Measurements from ENCODE around the gene CCDC148.
"Not testable (repeated sequence)": the region's sequence is repeated elsewhere in the genome, so short reads cannot be mapped to it uniquely, and the experiment has no call there.

The CCDC148 gene

DNA sequence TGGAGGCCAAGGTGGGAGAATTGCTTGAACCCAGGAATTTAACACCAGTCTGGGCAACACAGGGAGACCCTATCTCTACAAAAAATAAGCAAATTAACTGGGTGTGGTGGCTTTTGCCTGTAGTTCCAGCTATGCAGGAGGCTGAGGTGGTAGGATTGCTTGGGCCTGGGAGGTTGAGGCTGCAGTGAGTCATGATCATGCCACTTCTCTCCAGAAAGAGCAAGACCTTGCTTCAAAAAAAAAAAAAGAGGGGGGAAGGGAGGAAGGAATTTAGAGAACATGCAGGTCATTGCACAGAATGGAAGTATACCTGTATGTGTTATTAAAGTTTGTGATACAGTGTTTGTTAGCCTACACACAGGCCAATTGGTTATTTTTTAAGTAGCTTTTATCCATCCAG, 26.0 kb upstream of the CCDC148 start:
- DNase-seq (ENCODE audit: low read depth in 2 of 2) = no peak

DNA sequence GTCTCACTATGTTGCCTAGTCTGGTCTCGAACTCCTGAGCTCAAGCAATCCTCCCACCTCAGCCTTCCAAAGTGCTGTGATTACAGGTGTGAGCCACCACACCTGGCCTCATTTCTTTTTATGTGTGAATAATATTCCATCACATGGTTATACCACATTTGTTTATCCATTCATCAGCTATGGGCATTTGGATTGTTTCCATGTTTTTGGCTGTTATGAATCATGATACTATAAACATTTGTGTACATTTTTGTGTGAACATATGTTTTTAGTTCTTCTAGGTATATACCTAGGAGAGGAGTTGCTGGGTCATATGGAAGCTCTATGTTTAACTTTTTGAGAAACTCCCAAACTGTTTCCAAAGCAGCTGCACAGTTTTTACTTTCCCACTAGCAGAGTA, 24.6 kb upstream of the CCDC148 start:
- DNase-seq (ENCODE audit: low read depth in 2 of 2) = no peak

DNA sequence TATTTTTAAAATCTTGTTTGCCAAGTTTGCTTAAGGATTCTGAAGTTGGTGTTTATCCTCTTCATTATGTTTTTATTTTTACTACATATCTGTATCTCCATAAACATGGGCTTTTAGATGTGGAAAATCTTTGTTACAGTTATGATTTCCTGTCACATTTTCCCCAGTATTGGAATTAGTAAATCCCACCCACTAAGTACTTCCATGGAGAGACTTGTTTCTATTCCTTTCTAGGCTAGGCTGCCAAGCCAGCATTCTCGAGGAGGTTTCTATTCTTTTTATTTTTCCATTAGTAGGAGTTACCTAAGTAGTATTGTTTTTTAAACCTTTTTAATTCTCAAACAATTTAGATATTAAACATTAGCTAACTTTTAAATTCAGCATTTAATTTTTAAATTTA, 22.3 kb upstream of the CCDC148 start:
- DNase-seq (ENCODE audit: low read depth in 2 of 2) = no peak

DNA sequence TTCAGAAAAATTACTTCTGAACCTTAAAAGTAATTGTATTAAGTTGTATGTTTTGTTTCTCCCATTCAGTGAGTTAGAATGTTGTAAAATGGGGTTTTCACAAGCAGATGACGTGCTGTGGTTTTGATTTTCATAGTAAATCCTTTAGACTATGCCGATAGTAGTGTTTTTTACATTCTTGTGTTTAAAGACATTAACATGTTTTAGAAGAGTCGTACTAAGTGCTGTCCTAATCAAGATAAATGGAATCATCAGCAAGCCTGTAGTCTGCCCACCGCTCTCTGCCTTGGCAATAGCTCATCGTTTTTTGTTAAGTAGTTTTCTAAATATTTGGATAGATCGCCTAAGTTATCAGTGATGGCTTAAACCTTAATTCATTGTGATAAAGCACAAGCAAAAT, 21.7 kb upstream of the CCDC148 start:
- no peak for DNase-seq (ENCODE audit: low read depth in 2 of 2)

DNA sequence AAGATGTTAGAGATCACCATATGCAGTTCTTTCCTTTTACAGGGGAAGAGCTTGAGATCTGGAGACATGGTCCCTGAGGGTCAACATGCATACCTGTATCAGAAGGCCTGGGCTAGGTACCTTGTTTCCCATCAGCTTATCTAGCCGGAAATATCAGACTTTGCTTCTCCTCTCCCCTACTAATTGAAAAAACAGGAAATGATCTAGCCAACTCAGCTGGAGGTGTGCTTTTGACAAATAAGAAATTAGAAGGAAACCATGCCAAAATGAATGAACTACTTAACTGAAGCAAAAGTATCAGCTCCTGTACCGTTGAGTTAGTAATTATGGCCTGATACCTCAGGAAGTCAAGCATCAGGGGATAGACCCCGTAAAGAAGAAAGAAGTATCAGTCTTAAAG, 20.6 kb upstream of the CCDC148 start:
- no peak for DNase-seq (ENCODE audit: low read depth in 2 of 2)

DNA sequence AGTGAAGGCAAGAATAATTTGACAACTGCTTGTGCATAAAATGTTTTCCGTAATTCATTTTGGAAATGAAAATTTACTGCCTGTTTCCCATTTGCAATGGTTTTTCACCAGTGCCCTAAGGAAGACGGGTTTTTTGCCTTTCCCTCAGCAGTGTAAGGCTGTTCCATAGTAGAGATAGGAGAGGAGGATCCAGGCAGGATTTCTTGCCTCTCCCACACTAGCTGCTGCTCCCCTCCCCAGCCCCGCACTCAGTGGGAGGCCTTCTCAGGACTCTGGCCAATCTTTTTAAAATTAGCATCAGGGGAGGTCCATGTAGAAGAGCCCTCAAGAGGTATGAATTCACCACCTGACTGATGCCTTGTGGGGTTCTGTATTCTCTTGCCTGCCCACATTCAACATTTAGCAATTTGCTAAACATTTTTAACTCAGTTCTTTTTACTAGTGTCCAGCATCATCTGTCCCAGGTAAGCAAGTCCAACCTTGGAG, 18.0 kb upstream of the CCDC148 start:
- not testable (repeated sequence) for DNase-seq (ENCODE audit: low read depth in 2 of 2)

DNA sequence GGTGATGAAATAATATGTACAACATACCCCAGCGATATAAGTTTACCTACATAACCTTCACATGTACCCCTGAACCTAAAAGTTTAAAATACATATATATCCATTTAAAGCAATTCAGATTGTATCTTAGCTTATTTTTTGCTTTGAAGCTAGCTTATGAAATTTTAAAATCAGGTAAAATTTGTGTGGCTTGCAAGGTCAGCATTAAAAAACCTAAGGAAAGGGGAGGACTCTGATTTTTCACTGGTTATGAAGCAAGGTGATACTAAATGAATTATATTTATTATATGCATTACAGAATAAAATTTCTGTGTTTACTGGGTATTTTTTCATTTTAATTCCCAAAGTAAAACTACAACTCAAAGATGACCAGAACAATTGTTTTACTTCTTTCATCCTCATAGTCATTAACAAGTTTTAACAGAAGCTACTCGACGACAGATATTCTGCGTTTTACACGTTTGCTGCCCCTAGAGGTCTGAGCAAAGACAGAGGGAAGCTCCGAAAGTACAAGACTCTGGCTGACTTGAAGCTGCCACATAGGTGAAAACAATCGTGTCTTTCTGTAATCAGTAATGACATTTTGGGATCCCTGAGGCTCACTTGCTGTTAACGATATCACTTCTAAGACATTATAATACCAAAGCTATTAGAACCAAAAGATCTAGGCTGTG, 17.3 kb upstream of the CCDC148 start:
- no peak for DNase-seq (ENCODE audit: low read depth in 2 of 2)

DNA sequence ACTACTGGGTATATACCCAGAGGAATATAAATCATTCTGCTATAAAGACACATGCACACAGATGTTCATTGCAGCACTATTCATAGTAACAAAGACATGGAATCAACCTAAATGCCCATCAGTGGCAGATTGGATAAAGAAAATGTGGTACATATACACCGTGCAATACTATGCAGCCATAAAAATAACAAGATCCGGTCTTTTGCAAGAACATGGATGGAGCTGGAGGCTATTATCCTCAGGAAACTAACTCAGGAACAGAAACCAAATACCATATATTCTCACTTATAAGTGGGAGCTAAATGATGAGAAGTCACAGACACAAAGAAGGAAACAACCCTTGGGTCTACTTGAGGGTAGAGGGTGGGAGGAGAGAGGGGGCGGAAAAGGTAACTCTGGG, 16.7 kb upstream of the CCDC148 start:
- DNase-seq (ENCODE audit: low read depth in 2 of 2) = not testable (repeated sequence)

DNA sequence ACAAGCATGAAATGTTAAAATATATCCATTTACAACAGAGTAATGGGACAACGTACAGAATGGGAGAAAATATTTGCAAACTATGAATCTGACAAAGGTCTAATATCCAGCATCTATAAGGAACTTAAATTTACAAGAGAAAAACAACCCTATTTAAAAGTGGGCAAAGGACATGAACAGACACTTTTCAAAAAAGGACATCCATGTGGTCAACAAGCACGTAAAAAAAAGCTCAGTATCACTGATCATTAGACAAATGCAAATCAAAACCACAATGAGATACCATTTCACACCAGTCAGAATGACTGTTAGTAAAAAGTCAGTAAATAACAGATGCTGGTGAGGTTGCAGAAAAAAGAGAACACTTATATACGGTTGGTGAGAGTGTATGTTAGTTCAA, 16.3 kb upstream of the CCDC148 start:
- not testable (repeated sequence) for DNase-seq (ENCODE audit: low read depth in 2 of 2)

DNA sequence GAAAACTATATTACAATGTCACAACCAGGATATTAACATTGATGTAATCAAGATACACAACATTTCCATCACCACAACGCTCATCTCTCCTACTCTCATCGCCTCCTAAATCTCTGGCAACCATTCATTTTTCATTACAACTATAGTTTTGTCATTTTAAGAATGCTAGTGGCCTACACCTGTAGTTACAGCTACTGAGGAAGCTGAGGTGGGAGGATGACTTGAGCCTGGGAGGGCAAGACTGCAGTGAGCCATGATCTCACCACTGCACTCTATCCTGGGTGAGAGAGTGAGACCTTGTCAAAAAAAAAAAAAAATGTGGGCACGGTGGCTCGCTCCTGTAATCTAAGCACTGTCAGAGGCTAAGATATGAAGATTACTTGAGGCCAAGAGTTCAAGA, 10.7 kb upstream of the CCDC148 start:
- DNase-seq (ENCODE audit: low read depth in 2 of 2) = no peak

DNA sequence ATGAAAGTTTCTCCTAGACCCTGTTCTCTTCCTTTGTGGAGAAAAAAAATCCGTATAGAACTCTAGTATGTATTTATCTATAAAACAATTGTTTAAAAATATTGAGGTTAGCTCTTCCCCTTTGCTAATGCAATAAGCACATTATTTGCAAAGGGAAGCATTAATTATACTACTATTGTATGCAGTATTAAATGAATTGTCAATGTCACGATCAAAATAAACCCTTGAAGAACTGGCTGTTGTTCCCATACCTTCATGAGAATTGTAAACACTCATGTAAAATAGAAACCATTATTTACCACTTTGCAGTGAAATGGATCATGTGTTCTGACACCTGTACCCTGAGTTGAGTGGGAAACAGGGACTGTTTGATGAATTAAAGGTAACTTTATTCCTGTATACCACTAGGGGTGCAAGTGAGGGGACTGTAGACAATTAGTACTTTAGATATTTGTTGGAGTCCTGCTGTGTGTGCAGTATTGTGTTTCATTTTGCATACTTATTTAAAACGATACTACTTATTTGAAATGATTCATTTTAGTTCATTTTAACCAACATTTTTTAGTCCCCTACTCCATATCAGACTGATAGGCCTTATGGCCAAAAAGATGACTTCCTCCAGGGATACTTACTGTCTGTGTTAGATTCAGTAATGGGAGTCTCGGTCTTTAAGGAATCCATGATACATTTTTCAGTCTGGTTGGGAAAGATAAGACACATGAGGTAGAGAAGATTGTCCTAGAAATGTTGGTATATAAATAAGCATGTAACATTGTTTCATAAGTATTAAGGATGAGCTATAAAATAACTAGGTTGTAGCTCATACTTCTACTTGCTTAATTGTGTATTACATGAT, 8.1 kb upstream of the CCDC148 start:
- no peak for DNase-seq (ENCODE audit: low read depth in 2 of 2)

DNA sequence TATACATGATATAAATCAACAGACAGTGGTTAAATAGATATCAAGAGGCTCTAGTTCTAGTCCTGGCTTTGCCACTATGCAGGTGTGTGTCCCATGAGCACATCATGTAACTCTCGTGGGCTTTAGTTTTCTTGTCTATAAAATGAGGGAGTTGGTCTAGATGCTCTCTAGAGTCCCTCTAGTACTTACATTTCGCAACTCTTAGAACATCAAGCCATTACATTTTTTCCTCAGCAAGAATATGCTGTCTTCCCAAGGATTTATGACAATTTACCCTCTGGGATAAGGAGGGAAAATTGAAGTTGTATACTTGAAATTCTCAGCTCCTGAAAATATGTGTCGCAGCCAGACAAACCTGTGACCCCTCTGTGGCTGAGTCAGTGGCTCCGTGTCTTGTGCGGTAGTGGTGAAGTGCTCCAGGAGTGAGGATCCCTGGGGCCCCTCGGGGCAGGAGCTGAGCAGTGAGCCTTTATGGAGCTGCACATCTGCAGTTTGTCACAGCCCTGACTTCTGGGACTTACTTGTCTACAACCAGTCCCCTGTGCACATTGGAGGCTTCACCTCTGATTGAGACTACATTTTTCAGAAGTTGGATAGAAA, 7.0 kb upstream of the CCDC148 start:
- no peak for DNase-seq (ENCODE audit: low read depth in 2 of 2)

DNA sequence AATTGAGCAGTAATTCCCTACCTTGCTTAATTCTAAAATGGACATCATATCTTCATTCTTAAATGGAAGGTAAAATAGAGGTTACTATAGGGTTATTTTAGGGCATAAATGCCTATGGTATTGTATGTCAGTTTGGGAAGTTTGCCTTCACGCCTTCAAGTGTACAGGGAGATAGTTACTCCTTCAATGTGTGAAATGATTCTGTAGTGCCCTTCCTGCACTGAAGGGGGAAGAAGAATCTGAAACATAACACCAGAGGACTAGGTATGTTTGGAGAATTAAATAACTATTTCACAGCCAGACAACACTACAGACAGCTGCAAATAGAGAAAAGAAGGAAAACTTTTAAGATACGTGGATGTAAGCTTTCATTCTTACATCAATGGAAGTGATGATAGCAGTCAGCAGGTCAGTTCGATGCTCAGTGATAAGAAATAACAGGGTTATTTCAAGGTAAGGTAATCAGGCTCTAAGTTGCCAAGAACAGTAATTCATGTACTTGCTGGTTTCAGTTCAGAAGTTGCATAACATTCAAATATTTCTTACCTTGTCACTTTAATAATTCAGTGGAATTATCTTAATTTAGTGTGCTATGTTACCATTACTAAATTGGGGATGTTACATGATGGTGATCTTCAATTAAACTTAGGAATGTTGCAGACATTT, 4.2 kb upstream of the CCDC148 start:
- DNase-seq (ENCODE audit: low read depth in 2 of 2) = no peak

DNA sequence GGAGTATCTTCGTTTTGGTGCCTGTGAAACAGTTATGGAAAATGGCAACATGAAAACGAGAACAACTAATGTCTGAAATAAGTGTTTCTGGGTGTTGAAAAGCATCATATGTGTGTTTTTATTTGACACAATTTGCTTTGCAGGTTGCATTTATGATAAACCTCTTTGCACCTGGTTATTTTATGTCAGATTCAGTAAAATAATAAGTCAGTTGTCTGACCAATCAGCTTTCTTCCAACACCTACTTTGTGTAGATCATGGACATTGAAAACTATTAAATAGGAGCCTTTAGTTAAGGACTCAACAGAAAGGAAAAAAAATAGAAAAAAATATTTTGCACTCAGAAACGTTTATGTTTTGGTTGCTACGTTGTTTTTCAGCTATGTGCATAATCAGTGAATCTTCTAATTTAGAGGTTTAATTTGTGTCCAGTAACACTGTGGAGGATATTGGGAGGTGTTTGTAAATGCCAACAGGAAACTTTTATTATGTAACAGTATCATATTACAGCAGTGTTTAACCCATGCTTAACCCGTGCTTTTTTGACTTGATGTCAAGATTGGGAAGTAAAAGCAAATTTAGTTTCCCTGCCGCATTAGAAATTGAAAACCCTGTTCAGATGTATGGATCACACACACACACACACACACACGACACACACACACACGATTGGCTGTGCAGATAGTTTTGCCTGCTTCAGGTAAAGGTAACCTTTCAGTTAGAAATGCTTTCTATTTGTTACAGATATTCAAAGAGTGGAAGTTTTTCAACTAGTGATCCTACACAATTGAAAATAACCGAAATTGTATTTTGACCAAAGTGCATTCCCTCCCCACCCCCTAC, 2.8 kb upstream of the CCDC148 start:
- no peak for DNase-seq (ENCODE audit: low read depth in 2 of 2)

DNA sequence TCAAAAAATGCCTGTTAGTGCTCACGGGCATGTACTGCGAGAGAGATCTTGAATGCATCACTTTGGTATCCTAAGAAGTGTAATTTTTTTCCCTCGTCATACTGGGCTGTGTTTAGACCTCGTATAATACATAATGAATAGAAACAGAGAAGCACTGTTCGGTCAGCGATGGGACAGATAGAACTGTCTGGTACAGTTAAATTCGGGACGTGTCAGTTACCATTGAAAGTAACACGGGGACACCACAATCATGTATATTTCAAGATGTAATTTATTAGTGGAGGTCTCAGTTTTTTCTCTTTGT, 2.0 kb upstream of the CCDC148 start:
- DNase-seq (ENCODE audit: low read depth in 2 of 2) = no peak

DNA sequence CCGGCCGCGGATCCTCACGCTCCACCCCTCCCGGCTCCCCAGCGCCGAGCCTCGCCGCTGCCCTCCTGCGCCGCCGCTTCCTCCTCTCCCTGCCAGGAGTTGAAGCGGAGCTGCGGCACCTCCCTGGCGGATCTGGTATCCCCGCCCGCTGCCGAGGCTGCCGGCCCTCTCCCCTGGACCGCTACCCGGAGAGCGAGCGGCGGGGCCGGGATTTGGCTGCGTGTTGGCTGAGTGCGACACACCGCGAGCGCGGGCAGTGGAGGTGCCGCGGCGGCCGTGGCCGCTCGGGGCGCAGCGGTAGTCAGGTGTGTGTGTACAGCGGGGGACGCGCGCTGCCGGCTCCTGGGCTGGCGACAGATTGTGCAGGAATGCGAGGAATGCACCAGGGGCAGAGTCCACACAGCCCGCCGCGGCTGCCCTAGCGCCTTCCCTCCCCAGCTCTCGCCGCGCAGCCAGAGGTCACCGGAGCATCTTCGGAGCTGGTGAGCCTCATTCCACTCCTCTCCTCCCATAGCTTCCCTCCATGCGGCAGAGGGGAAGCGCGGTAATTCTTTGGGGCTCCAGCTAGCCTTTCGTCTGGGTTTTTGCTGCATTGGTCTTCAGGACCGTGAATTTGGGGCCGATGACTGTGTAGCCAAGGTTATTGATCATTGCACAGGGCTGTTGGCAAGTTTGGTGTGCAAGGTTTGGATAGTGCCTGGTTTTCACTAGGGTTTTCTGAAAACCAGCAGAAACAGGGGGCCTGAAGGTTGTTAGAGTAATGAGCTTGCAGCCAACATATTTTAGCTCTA, 1.5 kb upstream of the CCDC148 start:
- DNase-seq (ENCODE audit: low read depth in 2 of 2) = peak in 1 of 2 donors; percentile 47

DNA sequence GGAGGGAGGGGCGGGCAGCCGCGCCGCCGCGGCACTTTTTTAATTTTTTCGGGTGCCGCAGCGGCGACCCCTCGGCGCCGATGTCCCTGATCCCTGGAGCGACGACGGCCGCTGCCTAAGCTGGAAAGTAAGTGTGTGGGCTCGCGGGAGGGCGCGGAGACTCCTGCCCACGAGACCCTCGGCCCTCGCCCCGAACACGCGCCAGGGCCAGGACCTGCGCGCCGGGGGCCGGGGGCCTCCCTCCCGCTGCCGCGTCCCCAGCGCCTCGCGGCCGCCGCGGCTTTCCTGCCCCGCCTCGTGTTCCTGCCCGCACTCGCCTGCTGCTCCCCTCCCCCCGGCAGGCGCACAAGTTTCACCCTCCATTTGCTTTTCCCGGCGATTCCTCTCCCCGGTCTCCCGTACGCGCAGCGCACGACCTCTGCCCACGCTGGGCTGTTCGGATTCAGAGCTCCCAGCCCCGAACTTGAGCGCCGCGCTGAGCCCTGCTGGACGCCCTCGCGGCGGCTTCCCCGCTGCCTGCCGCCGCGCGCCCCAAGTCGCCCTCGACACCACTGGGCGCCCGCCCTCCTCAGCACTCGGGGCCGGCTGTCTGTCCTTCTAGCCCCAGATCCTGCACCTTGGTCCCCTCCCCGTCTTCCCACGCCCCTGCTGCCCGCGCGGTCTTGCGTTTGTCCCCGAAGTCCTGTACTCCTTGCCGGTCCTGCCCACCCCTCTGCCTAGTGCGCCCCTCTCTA, 706 bp upstream of the CCDC148 start:
- peak in 1 of 2 donors; percentile 40 for DNase-seq (ENCODE audit: low read depth in 2 of 2)

DNA sequence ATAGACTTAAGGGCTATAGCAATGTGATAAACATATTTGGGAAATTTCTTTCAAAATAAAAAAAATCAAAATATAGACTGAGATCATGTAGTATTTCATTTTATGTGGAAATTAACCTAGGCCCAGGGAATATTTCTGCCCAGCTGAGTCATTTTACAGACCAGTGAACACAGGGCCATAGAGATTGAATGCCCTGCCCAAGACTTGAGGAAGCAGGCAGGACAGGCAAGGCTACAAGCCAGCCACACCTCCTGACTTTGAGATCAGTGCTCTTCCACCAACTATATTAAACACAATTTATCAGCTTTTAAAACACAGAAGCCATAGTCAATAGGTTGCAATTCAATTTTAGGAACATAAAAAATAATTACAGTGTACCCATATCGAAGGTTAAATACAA, 12.9 kb downstream of the CCDC148 start:
- no peak for DNase-seq (ENCODE audit: low read depth in 2 of 2)

DNA sequence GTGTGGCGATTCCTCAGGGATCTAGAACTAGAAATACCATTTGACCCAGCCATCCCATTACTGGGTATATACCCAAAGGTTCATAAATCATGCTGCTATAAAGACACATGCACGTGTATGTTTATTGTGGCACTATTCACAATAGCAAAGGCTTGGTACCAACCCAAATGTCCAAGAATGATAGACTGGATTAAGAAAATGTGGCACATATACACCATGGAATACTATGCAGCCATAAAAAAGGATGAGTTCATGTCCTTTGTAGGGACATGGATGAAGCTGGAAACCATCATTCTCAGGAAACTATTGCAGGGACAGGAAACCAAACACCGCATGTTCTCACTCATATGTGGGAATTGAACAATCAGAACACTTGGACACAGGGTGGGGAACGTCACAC, 17.5 kb downstream of the CCDC148 start:
- not testable (repeated sequence) for DNase-seq (ENCODE audit: low read depth in 2 of 2)

DNA sequence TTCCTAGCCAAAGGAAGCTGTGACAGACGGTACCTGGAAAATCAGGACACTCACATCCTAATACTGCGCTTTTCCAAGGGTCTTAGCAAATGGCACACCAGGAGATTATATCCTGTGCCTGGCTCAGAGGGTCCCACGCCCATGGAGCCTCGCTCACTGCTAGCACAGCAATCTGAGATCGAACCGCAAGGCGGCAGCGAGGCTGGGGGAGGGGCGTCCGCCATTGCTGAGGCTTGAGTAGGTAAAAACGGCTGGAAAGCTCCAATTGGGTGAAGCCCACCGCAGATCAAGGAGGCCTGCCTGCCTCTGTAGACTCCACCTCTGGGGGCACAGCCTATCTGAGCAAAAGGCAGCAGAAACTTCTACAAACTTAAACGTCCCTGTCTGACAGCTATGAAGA, 22.8 kb downstream of the CCDC148 start:
- DNase-seq (ENCODE audit: low read depth in 2 of 2) = not testable (repeated sequence)
